Suprapubic skin (tissue), 4 donors: ENCODE data around the gene DAP. TPM values are rescaled to one million over a fixed set of nuclear protein-coding genes. Genes with fewer than 3 reads are reported as not detected.

ENCODE experiments used
- DNase-seq, 2 donors: peaks; one replicate each; pipeline ENCODE4 v3.0.0-alpha.2; 2019; ENCODE audit warnings: low spot score in 2 of 2
- H3K27ac ChIP-seq: fragments of 200-600 bp; sonication (generic); one replicate; pipeline ENCODE4 v1.5.1; 2019
- H3K27me3 ChIP-seq: fragments of 200-600 bp; sonication (generic); one replicate; pipeline ENCODE4 v1.5.1; 2019
- H3K36me3 ChIP-seq: fragments of 200-600 bp; sonication (generic); one replicate; pipeline ENCODE4 v1.5.1; 2019
- H3K4me1 ChIP-seq: fragments of 200-600 bp; sonication (generic); one replicate; pipeline ENCODE4 v1.5.1; 2019
- H3K4me3 ChIP-seq: fragments of 200-600 bp; sonication (generic); one replicate; pipeline ENCODE4 v1.5.1; 2019; ENCODE audit warnings: mild to moderate bottlenecking
- H3K9me3 ChIP-seq: fragments of 200-600 bp; sonication (generic); one replicate; pipeline ENCODE4 v1.5.1; 2019
- EP300 ChIP-seq: sonication (generic); formaldehyde crosslinking; IDR thresholded peaks from one replicate; pipeline ENCODE4 v1.6.1; 2017; ENCODE audit warnings: antibody characterized with exemption
- POLR2A ChIP-seq, 2 donors: fragments of 450-650 bp; IDR thresholded peaks; one replicate each; pipeline ENCODE4 v1.6.1; 2017; ENCODE audit warnings: antibody characterized with exemption in 2 of 2, mild to moderate bottlenecking in 2 of 2, moderate library complexity in 2 of 2
- POLR2AphosphoS5 ChIP-seq, 3 donors: sonication (generic); formaldehyde crosslinking; IDR thresholded peaks; one replicate each; pipeline ENCODE4 v1.6.1; 2017; ENCODE audit warnings: antibody characterized with exemption in 3 of 3
- WGBS: methylation state at CpG from one replicate; pipeline ENCODE4 v1.1.5; 2018; 5-methylcytosine and 5-hydroxymethylcytosine counted together
- total RNA-seq, 4 donors: library from RNA; depleted of rRNA; stranded (reverse); fragments of >200 nt; gene quantifications; one replicate each; pipeline ENCODE4 v1.1.0, GENCODE V29; 2016
- TF ChIP-seq, protein P1 (sequence below), 2 donors: fragments of 200-600 bp in 1 of 2; fragments of 450-650 bp in 1 of 2; sonication (generic) in 1 of 2; IDR thresholded peaks; one replicate each; pipeline ENCODE4 v1.5.1; 2016 to 2019; ENCODE audit warnings: antibody characterized with exemption in 2 of 2, mild to moderate bottlenecking in 1 of 2, moderate library complexity in 1 of 2

DAP gene
- total RNA-seq, 4 donors from 2014 or later = 37.8 to 71.7 (median 56.4) TPM

DNA sequence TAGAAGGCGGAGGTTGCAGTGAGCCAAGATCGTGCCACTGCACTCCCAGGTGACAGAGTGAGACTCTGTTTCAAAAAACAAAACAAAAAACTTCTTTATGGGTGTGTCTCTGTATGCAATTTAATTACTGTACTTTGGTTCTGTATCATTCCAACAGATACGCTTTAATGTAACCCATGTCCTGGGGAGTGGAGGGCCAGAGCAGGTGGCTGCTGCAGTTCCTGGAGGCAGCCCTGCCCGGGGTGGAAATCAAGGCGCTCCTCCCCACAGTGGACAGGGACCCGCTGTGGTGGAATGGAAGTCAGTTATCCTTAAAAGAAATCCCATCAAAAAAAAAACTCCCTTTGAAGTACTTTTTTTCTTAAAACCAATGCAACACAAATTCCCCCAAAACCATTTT lies 1.9 kb downstream of the DAP start:
- H3K4me1 ChIP-seq = peaks cover 48% of the 10 kb centered on the region
- H3K4me3 ChIP-seq = no peak overlapping the region
- no peak overlapping the region for H3K27ac ChIP-seq
- 82% methylated on average over 6 of the region's 6 CpGs for WGBS
- H3K9me3 ChIP-seq = no peaks in the 10 kb centered on the region
- no peaks in the 10 kb centered on the region for H3K27me3 ChIP-seq
- TF ChIP-seq, protein P1, sequence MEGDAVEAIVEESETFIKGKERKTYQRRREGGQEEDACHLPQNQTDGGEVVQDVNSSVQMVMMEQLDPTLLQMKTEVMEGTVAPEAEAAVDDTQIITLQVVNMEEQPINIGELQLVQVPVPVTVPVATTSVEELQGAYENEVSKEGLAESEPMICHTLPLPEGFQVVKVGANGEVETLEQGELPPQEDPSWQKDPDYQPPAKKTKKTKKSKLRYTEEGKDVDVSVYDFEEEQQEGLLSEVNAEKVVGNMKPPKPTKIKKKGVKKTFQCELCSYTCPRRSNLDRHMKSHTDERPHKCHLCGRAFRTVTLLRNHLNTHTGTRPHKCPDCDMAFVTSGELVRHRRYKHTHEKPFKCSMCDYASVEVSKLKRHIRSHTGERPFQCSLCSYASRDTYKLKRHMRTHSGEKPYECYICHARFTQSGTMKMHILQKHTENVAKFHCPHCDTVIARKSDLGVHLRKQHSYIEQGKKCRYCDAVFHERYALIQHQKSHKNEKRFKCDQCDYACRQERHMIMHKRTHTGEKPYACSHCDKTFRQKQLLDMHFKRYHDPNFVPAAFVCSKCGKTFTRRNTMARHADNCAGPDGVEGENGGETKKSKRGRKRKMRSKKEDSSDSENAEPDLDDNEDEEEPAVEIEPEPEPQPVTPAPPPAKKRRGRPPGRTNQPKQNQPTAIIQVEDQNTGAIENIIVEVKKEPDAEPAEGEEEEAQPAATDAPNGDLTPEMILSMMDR (IDR thresholded peaks at IDR 0.05) = no peak
- TF ChIP-seq EP300 (no peak), POLR2A (IDR thresholded peaks at IDR 0.05) (no peak), POLR2AphosphoS5 (IDR thresholded peaks at IDR 0.05) (no peak)
- no peak for DNase-seq
- peaks cover 10% of the 10 kb centered on the region for H3K36me3 ChIP-seq

DNA sequence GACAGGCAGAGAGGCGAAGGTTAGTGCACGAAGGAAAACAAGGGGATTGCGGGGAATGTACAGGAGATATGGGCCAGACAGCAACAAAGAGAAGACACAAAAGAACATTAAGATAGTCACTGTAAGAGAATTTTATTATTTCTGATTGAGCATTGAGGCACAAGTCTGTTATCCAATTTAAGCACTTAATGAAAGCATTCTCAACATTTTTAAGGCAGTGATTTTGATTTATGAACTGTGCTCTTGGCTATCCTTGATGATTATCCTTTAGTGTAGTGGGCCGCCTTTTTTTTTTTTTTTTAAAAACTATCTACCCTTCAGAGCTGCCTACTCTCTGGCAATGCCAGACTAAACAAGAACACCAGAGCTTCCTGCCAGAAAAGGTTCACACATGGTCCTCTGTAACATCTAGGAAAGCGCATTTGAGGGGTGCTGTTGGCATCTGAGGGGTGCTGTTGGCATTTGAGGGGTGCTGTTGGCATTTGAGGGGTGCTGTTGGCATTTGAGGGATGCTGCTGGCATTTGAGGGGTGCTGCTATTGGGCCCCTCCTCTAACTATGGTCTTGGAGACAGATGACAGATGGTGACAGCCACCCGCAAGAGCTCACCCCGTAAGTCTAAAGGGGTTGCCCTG lies 3.0 kb downstream of the DAP start:
- Histone ChIP-seq H3K36me3 (peaks cover 17% of the 10 kb centered on the region), H3K4me1 (peaks cover 48% of the 10 kb centered on the region), H3K27ac (no peak overlapping the region), H3K4me3 (no peak overlapping the region), H3K9me3 (no peaks in the 10 kb centered on the region), H3K27me3 (no peaks in the 10 kb centered on the region)
- 89% methylated on average over 7 of the region's 7 CpGs for WGBS
- DNase-seq = no peak
- TF ChIP-seq POLR2A (IDR thresholded peaks at IDR 0.05) (no peak), EP300 (no peak), POLR2AphosphoS5 (IDR thresholded peaks at IDR 0.05) (no peak)
- TF ChIP-seq, protein P1 (IDR thresholded peaks at IDR 0.05) = no peak

DNA sequence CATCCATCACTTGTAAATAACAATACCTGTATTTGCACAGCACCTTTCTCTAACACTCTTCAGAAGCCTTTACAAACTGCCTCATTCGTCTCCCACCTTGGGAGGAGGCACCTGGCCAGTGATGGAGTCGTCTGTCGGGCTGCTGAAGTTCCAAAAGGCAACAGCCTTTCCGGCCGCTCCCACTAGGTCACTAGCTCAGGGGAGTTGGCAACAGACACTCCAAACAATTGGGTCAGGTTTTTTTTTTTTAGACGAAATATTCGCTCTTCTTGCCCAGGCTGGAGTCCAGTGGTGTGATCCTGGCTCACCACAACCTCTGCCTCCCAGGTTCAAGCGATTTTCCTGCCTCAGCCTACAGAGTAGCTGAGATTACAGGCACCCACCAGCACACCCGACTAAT lies 4.0 kb downstream of the DAP start:
- peaks cover 45% of the 10 kb centered on the region for H3K4me1 ChIP-seq
- WGBS = 63% methylated on average over 9 of the region's 9 CpGs
- H3K36me3 ChIP-seq = peaks cover 21% of the 10 kb centered on the region
- H3K4me3 ChIP-seq = no peak overlapping the region
- H3K27ac ChIP-seq = no peak overlapping the region
- no peaks in the 10 kb centered on the region for H3K9me3 ChIP-seq
- DNase-seq = no peak
- H3K27me3 ChIP-seq = no peaks in the 10 kb centered on the region
- TF ChIP-seq, protein P1 (IDR thresholded peaks at IDR 0.05) = no peak
- no peak for TF ChIP-seq POLR2A (IDR thresholded peaks at IDR 0.05)
- TF ChIP-seq POLR2AphosphoS5 (IDR thresholded peaks at IDR 0.05) = no peak
- no peak for TF ChIP-seq EP300

DNA sequence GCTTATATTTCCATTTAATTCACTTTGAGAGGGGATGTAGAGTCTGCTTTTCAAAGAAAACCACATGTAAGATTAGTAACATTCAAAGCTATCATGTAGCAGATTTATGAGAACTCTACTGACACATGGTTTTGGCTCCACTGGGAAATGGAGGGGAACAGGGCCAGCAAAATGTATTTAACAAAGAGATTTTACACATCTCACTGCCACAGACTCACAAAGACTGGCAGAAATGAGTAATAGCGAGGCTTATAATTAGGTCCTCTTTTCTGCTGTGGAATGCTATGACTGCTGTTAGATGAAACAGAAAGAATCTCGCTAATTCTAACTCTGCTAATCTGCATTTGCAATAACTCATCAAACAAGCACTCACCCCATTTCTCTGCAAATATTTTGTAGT lies 4.5 kb downstream of the DAP start:
- no peak for TF ChIP-seq POLR2AphosphoS5 (IDR thresholded peaks at IDR 0.05)
- TF ChIP-seq, protein P1 (IDR thresholded peaks at IDR 0.05) = no peak
- TF ChIP-seq POLR2A (IDR thresholded peaks at IDR 0.05) = no peak
- no peak for TF ChIP-seq EP300
- Histone ChIP-seq H3K36me3 (peaks cover 21% of the 10 kb centered on the region), H3K27me3 (no peaks in the 10 kb centered on the region), H3K4me1 (peaks cover 40% of the 10 kb centered on the region), H3K9me3 (no peaks in the 10 kb centered on the region), H3K4me3 (no peak overlapping the region), H3K27ac (no peak overlapping the region)
- DNase-seq = no peak
- WGBS = 30% methylated on average over 2 of the region's 2 CpGs

DNA sequence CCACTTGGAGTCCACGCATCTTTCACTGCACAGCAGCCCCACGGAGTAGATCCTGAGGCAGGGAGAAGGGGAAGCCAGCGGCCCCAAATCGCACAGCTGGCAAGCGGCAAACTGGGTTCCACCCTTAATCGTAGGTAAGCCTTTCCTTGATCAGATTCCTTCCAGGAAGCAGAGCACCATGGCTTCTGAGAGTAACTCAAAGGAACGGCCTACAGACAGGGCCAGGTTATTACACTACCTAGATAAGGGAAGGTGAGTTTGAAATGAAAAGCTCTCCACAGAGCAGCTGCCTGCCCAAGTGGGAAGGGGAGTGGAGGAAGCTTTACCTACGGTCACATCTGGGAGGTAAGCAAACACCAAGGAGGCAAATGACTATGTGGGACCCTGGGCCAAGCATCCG lies 7.9 kb downstream of the DAP start:
- TF ChIP-seq POLR2A (IDR thresholded peaks at IDR 0.05) (no peak), EP300 (no peak), POLR2AphosphoS5 (IDR thresholded peaks at IDR 0.05) (no peak)
- no peak overlapping the region for H3K27ac ChIP-seq
- peaks cover 20% of the 10 kb centered on the region for H3K4me1 ChIP-seq
- no peaks in the 10 kb centered on the region for H3K27me3 ChIP-seq
- no peak for DNase-seq
- no peak overlapping the region for H3K4me3 ChIP-seq
- 90% methylated on average over 9 of the region's 9 CpGs for WGBS
- peaks cover 32% of the 10 kb centered on the region for H3K36me3 ChIP-seq
- no peaks in the 10 kb centered on the region for H3K9me3 ChIP-seq

DNA sequence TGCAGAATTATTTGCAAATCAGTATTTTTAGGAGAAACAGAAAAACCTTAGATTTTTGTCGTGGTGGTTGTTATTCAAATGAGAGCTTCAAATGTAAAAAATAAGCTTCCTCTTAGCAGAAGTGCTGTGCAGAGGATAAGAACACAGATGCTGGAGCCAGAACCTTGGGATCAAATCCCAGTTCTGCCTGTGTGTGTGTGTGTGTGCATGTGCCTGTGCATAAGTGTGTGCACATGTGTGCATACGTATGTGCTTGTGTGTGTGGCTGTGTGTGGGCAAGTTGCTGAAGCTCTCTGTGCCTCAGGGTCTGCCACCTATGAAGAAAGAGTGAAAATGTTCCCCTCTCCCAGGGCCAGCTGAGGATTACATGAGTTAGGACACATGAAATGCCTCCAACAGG lies 8.6 kb downstream of the DAP start:
- no peak for DNase-seq
- 70% methylated on average over 2 of the region's 2 CpGs for WGBS
- TF ChIP-seq, protein P1 (IDR thresholded peaks at IDR 0.05) = no peak
- TF ChIP-seq EP300 (no peak), POLR2A (IDR thresholded peaks at IDR 0.05) (no peak), POLR2AphosphoS5 (IDR thresholded peaks at IDR 0.05) (no peak)
- Histone ChIP-seq H3K9me3 (no peaks in the 10 kb centered on the region), H3K36me3 (peaks cover 39% of the 10 kb centered on the region), H3K27me3 (no peaks in the 10 kb centered on the region), H3K4me3 (no peak overlapping the region), H3K4me1 (peaks cover 17% of the 10 kb centered on the region), H3K27ac (no peak overlapping the region)
